ENCODE results near the gene ANKRD34A. TPM values are rescaled to one million over a fixed set of nuclear protein-coding genes. Genes with fewer than 3 reads are reported as not detected.
"Not testable (repeated sequence)": the region's sequence is repeated elsewhere in the genome, so short reads cannot be mapped to it uniquely, and the experiment has no call there.

ANKRD34A gene
- total RNA-seq, 4 donors from 2014 or later: 0.39 to 2.4 (median 1.3) TPM

- no peak overlapping the region for H3K27ac ChIP-seq
- TF ChIP-seq CTCF (IDR thresholded peaks at IDR 0.05): no peak
- TF ChIP-seq EP300 (IDR thresholded peaks at IDR 0.05): no peak
- no peak for TF ChIP-seq POLR2A (IDR thresholded peaks at IDR 0.05)
- H3K9me3 ChIP-seq: no peaks in the 10 kb centered on the region
- no peaks in the 10 kb centered on the region for H3K27me3 ChIP-seq
- no peak for DNase-seq (ENCODE audit: low spot score in 2 of 2)
- no peak overlapping the region for H3K4me3 ChIP-seq
- peaks cover 0 to 30% (median 24%) of the 10 kb centered on the region in 4 donors for H3K4me1 ChIP-seq
- WGBS, 2 donors: 56 to 57% methylated on average over 2 of the region's 2 CpGs
- peaks cover 0 to 19% (median 0%) of the 10 kb centered on the region in 3 donors for H3K36me3 ChIP-seq
Measured at GRCh38 chr1:145922266-145922665, 42.1 kb downstream of the ANKRD34A start.

- not testable (repeated sequence) for H3K4me3 ChIP-seq; H3K9me3 ChIP-seq; H3K27ac ChIP-seq; DNase-seq (ENCODE audit: low spot score in 2 of 2); H3K27me3 ChIP-seq
- WGBS, 2 donors: 81 to 93% methylated on average over 3 of the region's 4 CpGs
- Histone ChIP-seq H3K36me3 (peaks cover 0 to 32% (median 0%) of the 10 kb centered on the region in 3 donors), H3K4me1 (peaks cover 0 to 31% (median 18%) of the 10 kb centered on the region in 4 donors)
Measured at GRCh38 chr1:145920297-145920696, 44.1 kb downstream of the ANKRD34A start.

GRCh38 chr1:145918992-145919939 lies 45.1 kb downstream of the ANKRD34A start:
- Histone ChIP-seq H3K4me1 (peaks cover 0 to 31% (median 18%) of the 10 kb centered on the region in 4 donors), H3K27ac (peak overlapping the region; percentile 75 to 95 (median 89)), H3K4me3 (peak overlapping the region; percentile 77 to 82 (median 80)), H3K27me3 (no peaks in the 10 kb centered on the region), H3K9me3 (no peaks in the 10 kb centered on the region), H3K36me3 (peaks cover 0 to 43% (median 0%) of the 10 kb centered on the region in 3 donors)
- DNase-seq (ENCODE audit: low spot score in 2 of 2): peak in 1 of 2 donors; percentile 32
- 5% methylated on average over 23 to 31 of the region's 33 CpGs for WGBS, 2 donors
- no peak for TF ChIP-seq CTCF (IDR thresholded peaks at IDR 0.05)
- TF ChIP-seq EP300 (IDR thresholded peaks at IDR 0.05): no peak
- TF ChIP-seq POLR2A (IDR thresholded peaks at IDR 0.05): no peak

- peak; percentile 84 to 94 for DNase-seq (ENCODE audit: low spot score in 2 of 2)
- peaks cover 0 to 31% (median 18%) of the 10 kb centered on the region in 4 donors for H3K4me1 ChIP-seq
- no peaks in the 10 kb centered on the region for H3K9me3 ChIP-seq
- peak within 1 kb of the TSS; percentile 75 to 95 (median 89) for H3K27ac ChIP-seq
- 0% methylated on average over 49 to 51 of the region's 51 CpGs for WGBS, 2 donors
- H3K4me3 ChIP-seq: peak within 1 kb of the TSS; percentile 77 to 82 (median 80)
- peak; percentile 84 to 93 for TF ChIP-seq EP300 (IDR thresholded peaks at IDR 0.05)
- peak in 3 of 5 experiments; percentile 18 to 64 (median 42) for TF ChIP-seq CTCF (IDR thresholded peaks at IDR 0.05)
- TF ChIP-seq POLR2A (IDR thresholded peaks at IDR 0.05): peak in 1 of 2 donors; percentile 51
- H3K27me3 ChIP-seq: no peaks in the 10 kb centered on the region
- peaks cover 0 to 45% (median 0%) of the 10 kb centered on the region in 3 donors for H3K36me3 ChIP-seq
Measured at GRCh38 chr1:145918144-145918991, 46.0 kb downstream of the ANKRD34A start, which contains the start of gene PEX11B. PEX11B (minus strand) TSS chr1:145918717; CDS start chr1:145918688, 29 bp downstream.

- DNase-seq (ENCODE audit: low spot score in 2 of 2): no peak
- TF ChIP-seq CTCF (IDR thresholded peaks at IDR 0.05): no peak
- Histone ChIP-seq H3K4me1 (peaks cover 0 to 31% (median 18%) of the 10 kb centered on the region in 4 donors), H3K9me3 (no peaks in the 10 kb centered on the region), H3K4me3 (peak overlapping the region; percentile 77 to 82 (median 80)), H3K27ac (peak overlapping the region in 3 of 4 donors; percentile 85 to 95 (median 93)), H3K27me3 (no peaks in the 10 kb centered on the region), H3K36me3 (peaks cover 0 to 45% (median 0%) of the 10 kb centered on the region in 3 donors)
- 71 to 72% methylated on average over 5 of the region's 5 CpGs for WGBS, 2 donors
Measured at GRCh38 chr1:145917595-145917994, 46.8 kb downstream of the ANKRD34A start.

All from tibial nerve (tissue), 4 donors.